Kidney glomerular epithelial cell (primary cell): ENCODE data around the gene IMPG2.

Source experiments
- DNase-seq: peaks from one replicate; lab custom pipeline; 2025; lab: John Stamatoyannopoulos, UW

The IMPG2 gene

DNA sequence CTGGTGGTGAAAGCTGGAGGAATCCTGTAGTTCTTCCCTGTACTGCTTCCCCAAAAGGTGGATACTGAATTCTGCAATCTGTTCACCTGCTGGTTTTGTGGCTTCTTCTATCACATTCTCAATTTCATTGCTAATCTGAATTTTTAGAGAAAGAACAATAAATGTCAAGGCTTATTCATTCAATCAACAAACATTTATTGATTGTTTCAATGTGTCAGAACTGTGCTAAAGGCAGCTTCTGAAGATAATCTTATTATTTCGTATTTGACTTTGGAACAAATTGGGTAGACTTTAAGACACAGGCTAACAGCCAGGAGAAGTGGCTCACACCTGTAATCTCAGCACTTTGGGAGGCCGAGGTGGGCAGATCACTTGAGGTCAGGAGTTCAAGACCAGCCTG lies 46.8 kb downstream of the IMPG2 start:
- no peak for DNase-seq

- DNase-seq, result no peak
Observed at GRCh38 chr3:101273156-101273555, 47.2 kb downstream of the IMPG2 start.

DNA sequence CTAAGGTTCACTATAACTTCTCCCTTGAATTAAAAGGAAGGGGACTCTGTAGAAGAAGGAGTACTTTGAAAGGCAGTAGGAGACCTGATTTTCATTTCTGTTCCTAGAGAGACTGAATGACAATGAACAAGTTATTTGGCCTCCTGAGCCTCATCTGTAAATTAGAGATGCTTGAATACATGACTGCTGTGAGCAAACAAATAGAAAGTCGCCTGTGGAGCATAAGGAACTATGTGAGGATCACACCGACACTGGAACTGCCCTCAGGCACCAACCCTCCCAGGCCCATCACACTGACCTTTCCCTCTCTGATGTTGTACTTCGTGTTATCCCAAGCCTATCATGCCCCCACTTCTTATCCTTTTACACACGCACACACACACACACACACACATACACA lies 48.6 kb downstream of the IMPG2 start:
- no peak for DNase-seq

GRCh38 chr3:101270149-101270548 lies 50.2 kb downstream of the IMPG2 start:
- DNase-seq, result no peak

- no peak for DNase-seq
Observed at GRCh38 chr3:101268971-101269671, 51.3 kb downstream of the IMPG2 start.

DNA sequence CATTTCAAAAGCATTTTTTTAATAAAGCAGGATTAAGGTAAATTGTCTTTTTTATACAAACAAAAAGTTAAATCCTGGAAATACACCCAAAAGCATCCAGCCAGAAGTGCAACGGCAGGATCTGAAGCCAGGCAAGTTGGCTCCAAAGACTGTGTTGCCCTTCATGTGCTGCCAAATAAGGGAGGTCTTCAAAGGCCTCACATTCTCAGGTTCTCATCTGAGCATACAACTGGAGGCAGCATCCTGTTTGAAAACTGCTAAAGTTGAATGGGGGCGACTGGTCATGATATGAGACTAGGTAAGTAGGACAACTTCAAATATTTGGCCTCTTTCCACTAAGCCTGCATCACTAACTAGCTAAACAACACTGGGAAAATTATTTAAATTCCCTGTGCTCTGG lies 52.2 kb downstream of the IMPG2 start:
- DNase-seq, result no peak

- no peak for DNase-seq
Observed at GRCh38 chr3:101266566-101266965, 53.8 kb downstream of the IMPG2 start.

GRCh38 chr3:101266071-101266470 lies 54.3 kb downstream of the IMPG2 start:
- DNase-seq, result no peak

- DNase-seq, result no peak
Observed at GRCh38 chr3:101262393-101263240, 57.8 kb downstream of the IMPG2 start.

DNA sequence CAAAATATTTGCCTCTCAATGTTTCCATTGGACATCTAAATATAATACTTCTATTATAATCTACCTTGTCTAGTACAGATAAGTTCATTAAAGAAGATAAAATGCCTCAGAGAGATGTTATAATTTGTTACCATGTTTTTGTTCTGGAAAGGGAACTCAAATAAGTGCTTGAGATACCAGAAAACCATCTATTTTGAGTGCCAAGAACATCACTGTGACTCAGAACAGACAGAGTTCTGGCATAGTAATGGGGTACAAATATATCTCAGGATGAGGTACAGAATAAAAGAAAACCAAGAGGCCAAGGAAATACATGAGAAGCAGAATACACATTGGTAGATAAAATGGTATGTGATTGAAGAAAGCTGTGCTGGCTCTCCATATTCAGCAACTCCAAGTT lies 58.9 kb downstream of the IMPG2 start:
- no peak for DNase-seq

DNA sequence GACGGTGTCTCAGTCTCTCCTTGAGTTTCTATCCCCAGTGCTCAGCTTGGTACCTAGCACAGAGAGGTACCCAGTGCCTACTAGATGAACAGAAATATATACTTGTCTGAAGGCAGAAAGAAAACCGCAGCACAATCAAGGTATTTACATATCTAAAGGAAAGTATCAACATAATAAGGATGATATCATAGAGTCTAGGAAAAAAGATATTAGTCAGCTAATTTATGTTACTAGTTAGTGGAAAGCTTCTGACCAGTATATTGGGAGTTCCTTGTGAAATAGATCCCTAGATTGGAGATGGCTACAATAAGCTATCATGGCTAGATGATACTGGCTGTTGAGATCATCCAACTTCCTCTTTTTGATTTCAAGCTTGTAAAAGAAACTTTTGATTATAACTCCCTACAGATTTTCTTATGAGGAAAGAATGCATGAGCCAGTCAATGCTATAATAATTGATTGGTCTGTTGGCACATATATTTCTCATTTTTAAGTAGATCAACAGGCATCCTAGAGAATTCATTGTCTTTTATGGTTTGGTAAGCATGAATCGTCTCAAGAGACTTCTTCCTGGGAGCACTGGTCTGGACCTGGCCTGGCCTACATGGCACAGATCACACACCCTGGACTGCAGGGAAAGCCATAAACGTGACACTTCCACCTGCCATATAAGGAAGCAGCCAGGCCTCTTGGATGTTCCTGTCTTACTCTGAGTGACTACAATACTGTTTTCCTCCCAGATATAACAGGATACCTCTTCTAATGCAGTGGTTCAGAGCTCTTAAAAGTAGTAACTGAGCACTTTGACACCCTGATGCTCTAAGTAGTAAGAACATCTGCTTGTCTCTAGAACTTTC lies 60.7 kb downstream of the IMPG2 start:
- DNase-seq, result no peak

GRCh38 chr3:101256511-101256910 lies 63.9 kb downstream of the IMPG2 start:
- DNase-seq, result no peak

DNA sequence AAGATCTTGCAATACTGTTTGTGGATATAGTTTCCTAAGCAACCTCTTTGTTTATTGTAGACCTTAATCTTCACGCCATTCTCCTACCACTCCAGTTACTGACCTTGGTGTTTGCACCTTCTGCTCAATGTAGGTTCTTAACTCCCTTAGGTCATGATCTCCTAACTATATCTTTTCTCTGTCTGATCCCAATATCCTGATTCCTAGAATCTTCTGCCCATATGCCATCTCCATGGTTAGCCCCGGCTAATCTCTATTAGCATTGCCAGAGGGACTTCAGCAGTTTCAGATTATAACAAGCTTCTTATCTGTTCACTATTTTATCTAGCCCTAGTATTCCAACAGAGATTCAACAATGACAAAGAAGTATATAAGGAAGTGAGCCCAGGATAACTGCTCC lies 64.9 kb downstream of the IMPG2 start:
- no peak for DNase-seq

- DNase-seq, result no peak
Observed at GRCh38 chr3:101253396-101253795, 67.0 kb downstream of the IMPG2 start.

DNA sequence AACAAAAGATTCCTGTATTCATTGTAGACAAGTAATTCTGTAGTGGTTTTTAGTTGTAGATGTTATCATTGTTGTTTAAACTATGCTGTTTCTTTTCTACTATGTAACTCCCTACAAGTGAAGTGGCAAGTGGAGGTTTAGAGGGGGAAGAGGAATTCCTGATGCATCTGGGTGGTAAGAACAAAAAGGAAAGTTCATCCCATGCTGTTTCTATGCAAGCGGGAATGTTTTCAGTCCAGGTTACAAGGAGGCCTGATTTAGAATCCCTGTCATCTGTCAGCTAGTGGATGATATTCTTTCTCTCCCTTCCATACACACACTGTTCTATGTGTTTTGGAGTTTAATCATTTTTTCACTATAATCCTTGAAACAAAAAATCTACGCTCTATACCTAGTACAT lies 67.4 kb downstream of the IMPG2 start:
- DNase-seq, result no peak

DNA sequence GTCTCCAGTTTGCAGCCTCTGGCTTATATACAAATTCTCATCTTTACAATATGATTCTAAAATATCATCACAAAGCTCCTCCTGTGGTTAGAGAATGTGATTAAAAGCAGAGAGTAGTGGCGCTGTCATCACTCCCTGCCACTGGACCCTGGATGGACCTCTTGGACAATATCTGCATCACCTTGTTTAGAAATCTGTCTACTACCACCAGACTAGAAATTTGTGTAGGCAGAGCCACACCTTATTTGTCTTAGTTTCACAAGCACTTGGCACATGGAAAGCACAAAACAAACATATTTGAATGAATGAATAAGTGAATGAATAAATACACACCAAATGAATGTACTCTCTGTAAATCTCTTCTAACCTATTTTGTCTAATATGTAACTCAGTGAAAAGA lies 68.1 kb downstream of the IMPG2 start:
- no peak for DNase-seq

GRCh38 chr3:101251441-101251840 lies 68.9 kb downstream of the IMPG2 start:
- DNase-seq, result no peak

- no peak for DNase-seq
Observed at GRCh38 chr3:101249522-101249921, 70.9 kb downstream of the IMPG2 start.

DNA sequence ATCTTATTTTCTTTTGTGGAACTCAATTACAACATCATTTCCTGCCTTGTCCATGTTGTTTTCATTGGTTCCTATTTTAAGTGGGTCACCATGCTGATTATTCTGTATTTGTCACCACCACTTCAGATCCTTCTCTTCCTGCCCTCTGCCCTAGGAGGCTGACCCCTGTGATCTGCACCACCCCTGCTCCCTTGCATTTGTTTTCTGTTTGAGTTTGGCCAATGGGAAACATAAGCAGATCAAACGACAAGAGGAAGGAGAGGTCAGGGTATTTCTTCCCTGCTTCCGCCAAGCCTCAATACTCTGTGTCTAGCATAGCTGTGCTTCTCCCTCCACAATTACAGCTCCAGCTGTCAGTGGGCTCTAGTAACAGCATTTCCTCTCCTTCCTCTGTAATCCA lies 71.6 kb downstream of the IMPG2 start:
- no peak for DNase-seq

GRCh38 chr3:101244212-101244575 lies 76.2 kb downstream of the IMPG2 start:
- no peak for DNase-seq

- DNase-seq, result no peak
Observed at GRCh38 chr3:101243285-101244211, 76.8 kb downstream of the IMPG2 start.
